Forelimb muscle (tissue), 1 donor: ENCODE measurements around the gene CCBE1. TPM values are rescaled to one million over a fixed set of nuclear protein-coding genes. Genes with fewer than 3 reads are reported as not detected.
"Not testable (repeated sequence)": the region's sequence is repeated elsewhere in the genome, so short reads cannot be mapped to it uniquely, and the experiment has no call there.

Experiments
- DNase-seq: peaks from one replicate; pipeline ENCODE4 v3.0.0-alpha.2; 2013; ENCODE audit warnings: low read depth
- polyA plus RNA-seq: library from polyadenylated mRNA; unstranded; fragments of 120-200 nt; gene quantifications from one replicate; pipeline ENCODE4 v1.2.1, GENCODE V29; 2013; ENCODE audit not compliant: insufficient read length

The CCBE1 gene
- polyA plus RNA-seq, 1 donor, result 3.3 TPM

- no peak for DNase-seq
These were observed 18.7 kb upstream of the CCBE1 start for GRCh38 chr18:59715966-59716369.

- no peak for DNase-seq
These were observed 18.2 kb upstream of the CCBE1 start for GRCh38 chr18:59715445-59715844.

- DNase-seq, result not testable (repeated sequence)
These were observed 16.9 kb upstream of the CCBE1 start for GRCh38 chr18:59714096-59714495.

GRCh38 chr18:59712311-59712710 is 15.1 kb upstream of the CCBE1 start:
- no peak for DNase-seq

- no peak for DNase-seq
These were observed 11.8 kb upstream of the CCBE1 start for GRCh38 chr18:59708988-59709387.

- no peak for DNase-seq
These were observed 10.1 kb upstream of the CCBE1 start for GRCh38 chr18:59707306-59707705.

GRCh38 chr18:59706499-59706898 is 9.3 kb upstream of the CCBE1 start:
- DNase-seq, result no peak

- no peak for DNase-seq
These were observed 7.9 kb upstream of the CCBE1 start for GRCh38 chr18:59705145-59705544.

GRCh38 chr18:59704146-59704545 is 6.9 kb upstream of the CCBE1 start:
- no peak for DNase-seq

- no peak for DNase-seq
These were observed 4.0 kb upstream of the CCBE1 start for GRCh38 chr18:59701272-59701671.

- no peak for DNase-seq
These were observed 3.3 kb upstream of the CCBE1 start for GRCh38 chr18:59700535-59700967.

- DNase-seq, result no peak
These were observed 2.7 kb upstream of the CCBE1 start for GRCh38 chr18:59699750-59700534.

GRCh38 chr18:59699061-59699460 is 1.8 kb upstream of the CCBE1 start:
- DNase-seq, result no peak

GRCh38 chr18:59696311-59697235 is 650 bp downstream of the CCBE1 start:
- no peak for DNase-seq

GRCh38 chr18:59695551-59695950 is 1.7 kb downstream of the CCBE1 start:
- DNase-seq, result no peak

GRCh38 chr18:59694824-59695223 is 2.4 kb downstream of the CCBE1 start:
- no peak for DNase-seq

- no peak for DNase-seq
These were observed 5.2 kb downstream of the CCBE1 start for GRCh38 chr18:59691996-59692395.

GRCh38 chr18:59690996-59691395 is 6.2 kb downstream of the CCBE1 start:
- DNase-seq, result no peak

GRCh38 chr18:59690186-59690982 is 6.8 kb downstream of the CCBE1 start:
- DNase-seq, result no peak

- DNase-seq, result no peak
These were observed 7.5 kb downstream of the CCBE1 start for GRCh38 chr18:59689756-59690155.

GRCh38 chr18:59686260-59686659 is 11.0 kb downstream of the CCBE1 start:
- DNase-seq, result no peak

GRCh38 chr18:59685501-59685900 is 11.7 kb downstream of the CCBE1 start:
- no peak for DNase-seq
